H9 (cell line): ENCODE results near the gene MYO5B. TPM values are rescaled to one million over a fixed set of nuclear protein-coding genes. Genes with fewer than 3 reads are reported as not detected.

Experiments
- DNase-seq: peaks from one replicate; pipeline ENCODE4 v3.0.0-alpha.2; 2017
- H2AFZ ChIP-seq: one replicate; pipeline ENCODE4 v1.6.1; 2013; ENCODE audit warnings: mild to moderate bottlenecking, low read length, control low read depth, moderate library complexity
- H2AK5ac ChIP-seq: 2 replicates; pipeline ENCODE4 v1.6.1; 2013; ENCODE audit warnings: low read length, control low read depth, mixed read lengths; ENCODE audit not compliant: insufficient read length
- H2BK120ac ChIP-seq: one replicate; pipeline ENCODE4 v1.6.1; 2013; ENCODE audit warnings: low read depth, mild to moderate bottlenecking, low read length, control low read depth, inconsistent platforms; ENCODE audit not compliant: poor library complexity, severe bottlenecking
- H2BK12ac ChIP-seq: 2 replicates; pipeline ENCODE4 v1.6.1; 2013; ENCODE audit warnings: low read length, control low read depth, mixed read lengths, low read depth; ENCODE audit not compliant: insufficient read length
- H2BK15ac ChIP-seq: 2 replicates; pipeline ENCODE4 v1.6.1; 2013; ENCODE audit warnings: low read depth, low read length, control low read depth
- H2BK20ac ChIP-seq: one replicate; pipeline ENCODE4 v1.6.1; 2013; ENCODE audit warnings: low read depth, mild to moderate bottlenecking, low read length, control low read depth, inconsistent platforms; ENCODE audit not compliant: poor library complexity, severe bottlenecking
- H2BK5ac ChIP-seq: 2 replicates; pipeline ENCODE4 v1.6.1; 2013; ENCODE audit warnings: low read length, control low read depth, mixed read lengths; ENCODE audit not compliant: insufficient read length
- H3K14ac ChIP-seq: 2 replicates; pipeline ENCODE4 v1.6.1; 2013; ENCODE audit warnings: low read length, control low read depth; ENCODE audit not compliant: insufficient read depth
- H3K18ac ChIP-seq: 2 replicates; pipeline ENCODE4 v1.6.1; 2013; ENCODE audit warnings: low read depth, mild to moderate bottlenecking, mixed read lengths, low read length, control low read depth; ENCODE audit not compliant: insufficient read length
- H3K23ac ChIP-seq: 2 replicates; pipeline ENCODE4 v1.6.1; 2013; ENCODE audit warnings: low read length, control low read depth, mixed read lengths, low read depth; ENCODE audit not compliant: insufficient read length
- H3K23me2 ChIP-seq: 2 replicates; pipeline ENCODE4 v1.6.1; 2013; ENCODE audit warnings: low read depth, mild to moderate bottlenecking, mixed read lengths, low read length, control low read depth; ENCODE audit not compliant: insufficient read length, poor library complexity, severe bottlenecking
- H3K27ac ChIP-seq: 2 replicates; pipeline ENCODE4 v1.5.1; 2013; ENCODE audit warnings: low read length, control low read depth, mixed read lengths, low read depth; ENCODE audit not compliant: insufficient read length
- H3K27me3 ChIP-seq: 2 replicates; pipeline ENCODE4 v1.6.1; 2013; ENCODE audit warnings: low read length, control low read depth, inconsistent platforms; ENCODE audit not compliant: insufficient read depth
- H3K4ac ChIP-seq: 2 replicates; pipeline ENCODE4 v1.6.1; 2013; ENCODE audit warnings: low read depth, mild to moderate bottlenecking, control low read depth, inconsistent platforms, low read length, moderate library complexity
- H3K4me1 ChIP-seq: 2 replicates; pipeline ENCODE4 v1.6.1; 2013; ENCODE audit warnings: low read length, control low read depth, inconsistent platforms; ENCODE audit not compliant: insufficient read depth
- H3K4me2 ChIP-seq: 2 replicates; pipeline ENCODE4 v1.6.1; 2013; ENCODE audit warnings: low read length, control low read depth, mixed read lengths; ENCODE audit not compliant: insufficient read length, insufficient read depth
- H3K56ac ChIP-seq: 2 replicates; pipeline ENCODE4 v1.6.1; 2013; ENCODE audit warnings: low read depth, mild to moderate bottlenecking, mixed read lengths, low read length, control low read depth; ENCODE audit not compliant: insufficient read length
- H3K79me1 ChIP-seq: 2 replicates; pipeline ENCODE4 v1.6.1; 2013; ENCODE audit warnings: low read depth, mild to moderate bottlenecking, moderate library complexity, low read length, control low read depth, inconsistent platforms; ENCODE audit not compliant: insufficient read depth, poor library complexity, severe bottlenecking
- H3K79me2 ChIP-seq: 2 replicates; pipeline ENCODE4 v1.6.1; 2013; ENCODE audit warnings: low read length, control low read depth, inconsistent platforms; ENCODE audit not compliant: insufficient read depth
- H3K9ac ChIP-seq: 2 replicates; pipeline ENCODE4 v1.6.1; 2013; ENCODE audit warnings: low read length, control low read depth, mixed read lengths; ENCODE audit not compliant: insufficient read length; ENCODE audit errors: extremely low read depth
- H3K9me3 ChIP-seq: one replicate; pipeline ENCODE4 v1.6.1; 2013; ENCODE audit warnings: low read depth, low read length, inconsistent platforms; ENCODE audit not compliant: control insufficient read depth
- H3T11ph ChIP-seq: one replicate; pipeline ENCODE4 v1.6.1; 2013; ENCODE audit warnings: mild to moderate bottlenecking, low read length, control low read depth, inconsistent platforms
- H4K20me1 ChIP-seq: one replicate; pipeline ENCODE4 v1.6.1; 2013; ENCODE audit not compliant: control insufficient read depth, insufficient read length, insufficient read depth
- H4K5ac ChIP-seq: 2 replicates; pipeline ENCODE4 v1.6.1; 2013; ENCODE audit warnings: low read depth, mild to moderate bottlenecking, mixed read lengths, low read length, control low read depth; ENCODE audit not compliant: insufficient read length
- H4K8ac ChIP-seq: replicated peaks from 2 replicates; pipeline ENCODE4 v1.6.1; 2013; ENCODE audit warnings: low read length, control low read depth, mixed read lengths, low read depth; ENCODE audit not compliant: insufficient read length
- H4K91ac ChIP-seq: 2 replicates; pipeline ENCODE4 v1.6.1; 2013; ENCODE audit warnings: low read depth, mild to moderate bottlenecking, moderate library complexity, mixed read lengths, low read length, control low read depth; ENCODE audit not compliant: insufficient read length
- H3K27ac Mint-ChIP-seq, 3 experiments: 2 replicates in 2 of 3; 3 replicates in 1 of 3; pipeline ENCODE4 v1.8.0; 2020 to 2021; ENCODE audit warnings: mixed read lengths in 3 of 3, mild to moderate bottlenecking in 1 of 3, moderate library complexity in 1 of 3
- H3K27me3 Mint-ChIP-seq: 2 replicates; pipeline ENCODE4 v1.8.0; 2021; ENCODE audit warnings: low read depth, mild to moderate bottlenecking, moderate library complexity, mixed read lengths
- H3K36me3 Mint-ChIP-seq, 3 experiments: 2 replicates in 2 of 3; 3 replicates in 1 of 3; pipeline ENCODE4 v1.8.0; 2020 to 2021; ENCODE audit warnings: low read depth in 3 of 3, mixed read lengths in 3 of 3; ENCODE audit not compliant: insufficient read depth in 1 of 3
- H3K4me1 Mint-ChIP-seq, 2 experiments: 2 replicates each; pipeline ENCODE4 v1.8.0; 2020; ENCODE audit warnings: mixed read lengths in 2 of 2
- H3K4me3 Mint-ChIP-seq, 2 experiments: 2 replicates in 1 of 2; 3 replicates in 1 of 2; pipeline ENCODE4 v1.8.0; 2020 to 2021; ENCODE audit warnings: mild to moderate bottlenecking in 2 of 2, mixed read lengths in 2 of 2, moderate library complexity in 1 of 2
- H3K9me3 Mint-ChIP-seq, 2 experiments: 2 replicates in 1 of 2; 3 replicates in 1 of 2; pipeline ENCODE4 v1.8.0; 2020; ENCODE audit warnings: mild to moderate bottlenecking in 2 of 2, mixed read lengths in 2 of 2, moderate library complexity in 1 of 2
- WGBS: extraction: QIAGEN DNeasy Blood & Tissue Kit; methylation state at CpG from one replicate; pipeline ENCODE4 v1.1.7; 2013; ENCODE audit warnings: missing lambda C conversion rate, low lambda C conversion rate, mixed read lengths; ENCODE audit not compliant: insufficient read length; ENCODE audit errors: extremely low coverage; 5-methylcytosine and 5-hydroxymethylcytosine counted together
- total RNA-seq: library from RNA; stranded (reverse); gene quantifications from 2 replicates; pipeline ENCODE4 v1.2.1, GENCODE V29; 2021
- TF ChIP-seq, protein P1 (sequence below): fragments of 200-600 bp; sonication (generic); conservative IDR thresholded peaks from 3 replicates; pipeline ENCODE4 v1.8.0; 2021; ENCODE audit warnings: antibody characterized with exemption, mild to moderate bottlenecking

MYO5B gene
- total RNA-seq, 1 experiment from 2014 or later: 9.3 TPM

- no peak overlapping the region for H3K56ac ChIP-seq
- no peaks in the 10 kb centered on the region for H3K79me1 ChIP-seq
- H3K4me2 ChIP-seq: no peak overlapping the region
- peaks cover 16% of the 10 kb centered on the region for H3K27me3 Mint-ChIP-seq
- H2BK20ac ChIP-seq: no peak overlapping the region
- H3K27ac Mint-ChIP-seq: no peak overlapping the region
- no peak overlapping the region for H3T11ph ChIP-seq
- H3K18ac ChIP-seq: no peak overlapping the region
- no peaks in the 10 kb centered on the region; a peak in 1 of 5 replicates for H3K9me3 Mint-ChIP-seq
- no CpG with 5 or more reads among the region's 4 CpGs for WGBS
- no peaks in the 10 kb centered on the region for H3K9me3 ChIP-seq
- no peak overlapping the region for H3K23ac ChIP-seq
- H3K79me2 ChIP-seq: no peaks in the 10 kb centered on the region
- H4K20me1 ChIP-seq: no peaks in the 10 kb centered on the region
- H4K91ac ChIP-seq: no peak overlapping the region
- TF ChIP-seq, protein P1, sequence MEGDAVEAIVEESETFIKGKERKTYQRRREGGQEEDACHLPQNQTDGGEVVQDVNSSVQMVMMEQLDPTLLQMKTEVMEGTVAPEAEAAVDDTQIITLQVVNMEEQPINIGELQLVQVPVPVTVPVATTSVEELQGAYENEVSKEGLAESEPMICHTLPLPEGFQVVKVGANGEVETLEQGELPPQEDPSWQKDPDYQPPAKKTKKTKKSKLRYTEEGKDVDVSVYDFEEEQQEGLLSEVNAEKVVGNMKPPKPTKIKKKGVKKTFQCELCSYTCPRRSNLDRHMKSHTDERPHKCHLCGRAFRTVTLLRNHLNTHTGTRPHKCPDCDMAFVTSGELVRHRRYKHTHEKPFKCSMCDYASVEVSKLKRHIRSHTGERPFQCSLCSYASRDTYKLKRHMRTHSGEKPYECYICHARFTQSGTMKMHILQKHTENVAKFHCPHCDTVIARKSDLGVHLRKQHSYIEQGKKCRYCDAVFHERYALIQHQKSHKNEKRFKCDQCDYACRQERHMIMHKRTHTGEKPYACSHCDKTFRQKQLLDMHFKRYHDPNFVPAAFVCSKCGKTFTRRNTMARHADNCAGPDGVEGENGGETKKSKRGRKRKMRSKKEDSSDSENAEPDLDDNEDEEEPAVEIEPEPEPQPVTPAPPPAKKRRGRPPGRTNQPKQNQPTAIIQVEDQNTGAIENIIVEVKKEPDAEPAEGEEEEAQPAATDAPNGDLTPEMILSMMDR: no peak
- no peak overlapping the region for H2BK12ac ChIP-seq
- H3K27me3 ChIP-seq: no peaks in the 10 kb centered on the region
- no peaks in the 10 kb centered on the region; a peak in 1 of 7 replicates for H3K36me3 Mint-ChIP-seq
- no peak for DNase-seq
- no peak overlapping the region for H4K8ac ChIP-seq
- no peaks in the 10 kb centered on the region for H3K4me1 ChIP-seq
- H3K23me2 ChIP-seq: no peaks in the 10 kb centered on the region
- H2AFZ ChIP-seq: no peak overlapping the region
- H3K4ac ChIP-seq: no peak overlapping the region
- no peak overlapping the region for H2BK15ac ChIP-seq
- no peak overlapping the region for H3K27ac ChIP-seq
- H2BK120ac ChIP-seq: no peak overlapping the region
- no peak overlapping the region for H2AK5ac ChIP-seq
- H3K14ac ChIP-seq: no peak overlapping the region
- H3K9ac ChIP-seq: no peak overlapping the region
- H2BK5ac ChIP-seq: no peak overlapping the region
- no peak overlapping the region for H3K4me3 Mint-ChIP-seq
- H3K4me1 Mint-ChIP-seq: peaks cover 4 to 16% of the 10 kb centered on the region in 2 experiments
- H4K5ac ChIP-seq: no peak overlapping the region
Observed at GRCh38 chr18:50099725-50100407, 95.1 kb downstream of the MYO5B start.
